DMS79 treated with DMSO at 0.1 percent for 48 hours (cell line): ENCODE results near the gene TMEM135.
A peak's percentile ranks its signal among the peaks of the same experiment; 100 is the strongest.
"Not testable (repeated sequence)": the region's sequence is repeated elsewhere in the genome, so short reads cannot be mapped to it uniquely, and the experiment has no call there.

Source experiments
- DNase-seq: peaks from one replicate; lab custom pipeline; 2025; lab: John Stamatoyannopoulos, UW

The TMEM135 gene

DNA sequence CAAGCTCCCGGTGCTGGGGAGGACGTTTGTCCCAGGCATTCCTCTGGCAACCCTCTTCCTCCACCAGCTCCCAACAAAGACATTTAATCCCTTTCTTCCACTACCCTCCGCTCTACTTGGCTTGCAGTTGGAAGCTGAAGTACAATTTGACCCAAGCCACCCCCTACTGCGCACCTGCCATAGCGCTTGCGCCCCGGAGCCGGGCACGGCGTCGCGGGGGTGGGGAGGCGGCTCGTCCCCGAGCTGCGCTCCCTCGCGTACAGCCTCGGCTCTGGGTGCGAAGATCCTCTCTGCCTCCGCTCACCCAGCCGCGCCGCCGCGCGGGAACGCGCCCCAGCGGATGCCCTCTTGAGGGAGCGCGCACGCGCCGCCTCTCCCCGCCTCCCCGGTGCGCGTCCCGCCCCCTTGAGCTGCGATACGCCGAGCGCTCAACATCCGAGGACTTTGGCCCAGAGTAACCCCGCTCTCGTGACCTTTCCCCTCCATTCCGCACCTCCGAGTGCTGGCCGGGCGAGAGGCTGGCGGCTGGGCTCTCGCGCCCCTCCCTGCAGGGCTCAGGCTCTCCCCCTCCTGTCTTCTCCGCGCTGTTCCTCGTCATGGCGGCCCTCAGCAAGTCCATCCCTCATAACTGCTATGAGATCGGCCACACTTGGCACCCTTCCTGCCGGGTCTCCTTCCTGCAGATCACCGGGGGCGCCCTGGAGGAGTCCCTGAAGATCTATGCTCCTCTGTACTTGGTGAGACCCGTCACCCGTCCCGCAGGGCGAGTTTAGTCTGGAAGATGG, at the start of gene TMEM135:
Gene TMEM135 (plus strand): TSS at position 485 of the 785 bp plus-strand sequence. CDS start 112 bp downstream, at position 597.
- peak; percentile 92 for DNase-seq

DNA sequence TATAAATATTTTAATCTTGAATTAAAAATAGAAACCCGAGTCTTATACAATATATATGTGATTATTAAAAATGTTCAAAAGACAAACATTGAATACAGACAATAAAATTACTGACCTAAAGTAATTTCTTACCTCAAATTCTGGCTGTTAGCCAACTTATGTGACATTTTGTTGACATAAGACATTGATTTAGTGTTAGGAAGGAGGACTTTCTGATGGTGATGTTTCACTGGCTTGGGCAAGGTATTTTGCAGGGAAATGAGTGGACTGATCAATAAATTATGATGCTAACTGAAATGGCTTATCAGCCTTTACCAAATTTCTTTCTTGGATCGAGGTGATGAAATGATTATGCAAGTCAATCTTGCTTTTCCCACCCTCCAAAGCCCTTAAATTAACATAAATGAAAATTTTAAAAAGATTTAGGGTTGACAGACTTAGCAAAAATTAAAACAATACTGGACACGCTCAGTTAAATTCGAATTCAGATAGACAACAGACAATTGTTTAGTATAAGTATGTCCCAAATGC, 49.3 kb upstream of the TMEM135 start:
- no peak for DNase-seq

DNA sequence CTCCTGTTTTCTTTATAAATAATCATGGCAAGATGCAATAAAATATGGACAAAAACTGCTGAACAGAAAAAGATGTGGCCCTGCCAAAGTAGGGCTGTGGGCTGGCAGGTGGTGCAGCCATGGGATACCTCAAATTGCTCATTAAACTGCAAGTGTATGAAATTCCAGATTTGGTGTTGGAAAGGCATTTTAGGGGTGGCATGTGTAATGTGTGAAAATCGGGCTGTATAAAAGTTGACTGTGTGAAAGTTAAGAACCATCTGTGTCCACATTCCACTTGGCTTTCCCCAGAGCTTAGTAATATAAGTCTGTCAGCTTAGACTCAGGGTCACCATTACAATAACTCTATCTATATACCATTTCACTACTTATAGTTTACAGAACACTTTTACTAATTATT, 47.7 kb upstream of the TMEM135 start:
- no peak for DNase-seq

DNA sequence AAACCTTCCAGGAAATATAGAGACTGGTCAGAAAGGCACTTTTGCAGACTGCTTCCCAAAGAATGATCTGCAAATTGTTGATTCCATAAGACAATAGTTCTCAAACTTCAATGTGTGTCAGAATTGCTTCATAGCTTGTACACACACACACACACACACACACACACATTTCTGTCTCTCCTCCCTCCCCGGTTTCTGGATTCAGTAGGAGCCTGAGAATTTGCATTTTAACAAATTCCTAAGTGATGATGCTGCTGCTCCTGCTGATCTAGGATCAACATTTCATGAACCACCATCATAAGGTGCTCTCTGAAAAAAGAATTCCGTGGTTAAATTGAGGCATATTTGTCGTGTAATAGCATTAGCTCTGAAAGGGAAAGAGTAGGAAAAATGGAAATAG, 47.2 kb upstream of the TMEM135 start:
- DNase-seq = no peak

DNA sequence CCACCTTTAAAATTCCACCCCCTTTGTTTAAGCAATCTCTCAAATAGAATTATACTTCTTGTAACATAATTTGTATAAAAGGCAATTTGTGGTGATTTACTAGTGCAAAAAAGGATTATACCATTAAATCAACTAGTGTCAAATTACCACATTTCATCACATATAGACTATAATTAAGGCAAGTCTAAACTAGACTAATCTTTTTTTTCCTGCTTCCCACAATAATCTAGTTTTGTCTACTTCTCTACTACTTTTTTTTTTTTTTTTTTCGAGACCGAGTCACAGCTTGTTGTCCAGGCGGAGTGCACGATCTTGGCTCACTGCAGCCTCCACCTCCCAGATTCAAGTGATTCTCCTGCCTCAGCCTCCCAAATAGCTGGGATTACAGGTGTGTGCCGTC, 46.4 kb upstream of the TMEM135 start:
- DNase-seq = no peak

DNA sequence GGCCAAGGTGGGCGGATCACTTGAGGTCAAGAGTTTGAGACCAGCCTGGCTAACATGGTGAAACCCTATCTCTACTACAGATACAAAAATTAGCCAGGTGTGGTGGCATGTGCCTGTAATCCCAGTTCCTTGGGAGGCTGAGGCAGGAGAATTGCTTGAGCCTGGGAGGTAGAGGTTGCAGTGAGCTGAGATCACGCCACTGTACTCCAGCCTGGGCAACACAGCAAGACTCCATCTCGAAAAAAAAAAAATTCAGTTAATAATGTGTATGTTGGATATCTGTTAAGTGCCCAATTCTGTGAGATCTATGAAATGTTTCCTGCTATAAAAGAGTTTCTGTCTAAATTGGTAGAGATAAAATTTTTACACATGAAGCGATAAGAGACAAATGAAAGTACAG, 45.4 kb upstream of the TMEM135 start:
- not testable (repeated sequence) for DNase-seq

DNA sequence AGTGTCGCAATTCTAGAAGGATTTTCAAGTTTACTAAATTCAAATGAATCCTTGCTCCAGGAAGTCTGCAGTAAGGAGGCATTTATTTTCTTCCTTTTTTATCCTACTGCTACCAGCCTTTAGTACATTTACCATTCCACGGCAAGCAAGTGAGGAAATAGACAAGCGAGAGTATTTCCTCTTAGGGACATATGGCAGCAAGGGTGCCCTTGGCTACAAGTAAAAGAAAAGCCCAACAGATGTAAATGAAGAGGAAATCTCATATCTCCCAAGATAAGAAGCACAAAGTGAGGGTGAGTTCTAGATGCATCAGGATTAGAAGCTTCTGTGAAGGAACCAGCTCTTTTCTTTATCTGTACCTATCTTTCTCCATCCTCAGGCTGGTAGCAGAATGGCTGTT, 44.7 kb upstream of the TMEM135 start:
- DNase-seq = no peak

DNA sequence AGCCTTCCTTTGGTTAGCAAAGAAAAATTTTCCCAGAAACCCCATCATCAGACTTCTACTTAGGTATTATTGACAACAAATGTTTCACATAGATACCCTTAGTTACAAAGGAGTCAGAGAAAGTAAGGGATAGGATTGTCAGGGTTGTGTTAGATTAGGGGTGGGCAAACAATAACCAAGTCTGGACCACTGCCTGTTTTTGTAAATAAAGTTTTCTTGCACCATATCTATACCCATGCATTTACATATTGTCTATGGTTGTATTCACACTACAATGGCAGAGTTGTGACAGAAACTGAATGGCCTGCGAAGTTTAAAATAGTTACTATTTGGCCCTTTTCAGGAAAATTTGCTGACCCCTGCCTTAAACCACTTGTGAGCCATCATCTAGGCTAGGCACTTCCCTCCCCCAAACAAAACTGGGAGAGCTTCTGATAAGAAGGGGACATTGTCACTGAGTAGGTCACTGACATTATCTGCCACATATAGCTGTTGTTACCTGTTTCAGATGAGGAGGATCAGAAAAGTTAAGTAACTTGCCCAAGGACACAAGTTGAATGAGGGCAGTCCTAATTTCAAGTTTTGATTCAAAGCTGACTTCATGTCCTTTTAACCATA, 40.7 kb upstream of the TMEM135 start:
- DNase-seq = no peak

DNA sequence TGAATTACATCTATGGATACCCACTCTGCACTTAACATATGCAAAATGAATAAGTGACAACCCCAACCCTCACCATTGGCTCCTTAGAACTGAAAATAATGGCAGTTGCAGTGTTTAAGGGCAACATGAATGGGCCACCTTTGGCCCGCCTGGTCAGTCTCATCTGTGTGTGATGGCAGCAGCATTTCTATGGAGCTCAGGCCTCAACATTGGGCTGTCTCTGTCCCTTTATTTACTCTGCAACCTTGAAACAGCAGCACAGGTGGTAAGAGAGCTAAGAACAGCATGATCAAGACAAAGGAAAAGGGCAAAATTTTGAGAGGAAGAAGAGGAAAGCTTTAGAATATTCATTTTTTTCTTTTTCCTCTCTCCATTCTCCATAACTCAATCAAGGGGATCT, 38.3 kb upstream of the TMEM135 start:
- no peak for DNase-seq

DNA sequence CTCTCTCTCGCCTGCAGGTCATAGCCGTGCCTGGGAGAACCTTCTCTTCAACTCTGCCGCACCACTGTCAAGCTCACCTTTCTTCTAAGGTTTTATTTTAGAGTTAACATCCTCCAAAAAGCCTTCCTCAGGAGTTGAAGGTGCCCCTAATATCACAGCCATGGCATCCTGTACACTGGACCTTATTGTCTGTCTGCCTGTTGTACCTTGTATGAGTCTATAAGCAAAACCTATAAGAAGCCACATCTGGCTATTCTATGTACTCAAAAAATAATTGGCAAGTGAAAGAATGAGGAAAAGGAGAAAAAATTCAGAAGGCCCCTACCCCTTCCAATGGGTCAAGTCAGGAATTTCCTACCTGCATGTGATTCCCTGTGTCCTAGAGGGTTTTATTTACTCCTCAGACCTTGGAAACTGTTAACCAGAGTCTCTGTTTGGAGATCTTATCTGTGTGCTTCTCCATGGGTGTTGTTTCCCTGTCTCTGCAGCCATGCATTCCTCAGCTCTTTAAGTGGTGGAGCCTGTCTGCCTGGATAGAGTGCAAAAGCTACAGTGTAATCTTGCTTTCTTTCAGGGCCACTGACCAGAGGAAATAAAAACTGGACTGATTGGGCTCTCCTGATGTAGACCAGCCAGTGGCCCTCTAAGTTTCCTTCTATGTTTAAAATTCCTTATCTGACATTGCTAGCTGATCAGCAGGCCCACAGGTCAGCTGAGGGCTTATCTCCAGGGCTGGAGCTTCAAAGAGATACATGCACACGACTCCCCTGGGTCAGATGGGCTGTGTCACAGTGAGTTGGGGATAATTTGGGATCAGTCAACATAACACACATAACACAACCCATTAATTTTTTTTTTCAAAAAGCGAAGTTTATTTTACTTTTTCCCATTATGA, 37.6 kb upstream of the TMEM135 start:
- DNase-seq = no peak

DNA sequence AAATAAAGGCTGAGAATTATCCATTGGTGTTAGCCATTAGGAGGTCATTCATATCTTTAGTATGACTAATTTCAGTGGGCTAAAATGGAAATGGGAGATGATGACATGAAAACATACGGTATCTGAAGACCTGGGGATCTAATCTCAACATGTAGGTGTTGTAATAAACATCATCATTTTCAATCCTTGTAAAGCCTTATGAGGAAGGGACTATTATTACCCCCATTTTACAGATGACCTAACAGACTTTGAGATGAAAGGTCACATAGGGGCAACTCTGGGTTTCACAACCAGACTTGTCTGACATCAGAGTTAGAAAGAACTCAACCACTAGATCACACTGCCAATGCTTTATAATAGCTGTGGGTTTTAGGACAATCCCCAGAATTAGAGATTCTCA, 34.8 kb upstream of the TMEM135 start:
- no peak for DNase-seq

DNA sequence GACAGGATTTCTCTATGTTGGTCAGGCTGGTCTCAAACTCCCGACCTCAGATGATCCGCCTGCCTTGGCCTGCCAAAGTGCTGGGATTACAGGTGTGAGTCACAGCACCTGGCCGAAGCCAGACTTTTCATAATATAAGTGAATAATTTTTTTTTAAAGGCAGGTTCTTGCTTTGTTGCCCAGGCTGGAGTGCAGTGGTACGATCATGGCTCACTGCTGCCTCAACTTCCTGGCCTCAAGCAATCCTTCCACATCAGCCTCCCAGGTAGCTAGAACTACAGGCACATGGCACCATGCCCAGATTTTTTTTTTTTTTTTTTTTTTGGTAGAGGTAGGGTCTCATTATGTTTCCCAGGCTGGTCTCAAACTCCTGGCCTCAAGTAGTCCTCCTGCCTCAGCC, 33.5 kb upstream of the TMEM135 start:
- not testable (repeated sequence) for DNase-seq

DNA sequence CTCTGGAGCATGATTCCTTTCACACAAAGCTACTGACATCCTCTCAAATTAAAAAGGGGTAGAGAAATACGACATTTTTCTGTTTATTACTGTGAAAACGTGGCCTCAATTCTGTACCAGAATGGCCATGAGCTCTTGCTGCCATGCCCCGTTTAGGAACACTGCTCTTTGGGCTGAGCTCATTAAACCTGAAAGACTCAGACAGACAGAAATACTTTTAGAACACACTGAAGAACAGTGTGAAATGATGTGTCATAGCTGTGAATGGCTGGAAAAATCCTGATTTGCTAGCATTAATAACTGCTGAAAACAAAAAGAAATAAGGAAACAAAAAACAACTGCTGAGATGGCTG, 32.2 kb upstream of the TMEM135 start:
- DNase-seq = no peak

DNA sequence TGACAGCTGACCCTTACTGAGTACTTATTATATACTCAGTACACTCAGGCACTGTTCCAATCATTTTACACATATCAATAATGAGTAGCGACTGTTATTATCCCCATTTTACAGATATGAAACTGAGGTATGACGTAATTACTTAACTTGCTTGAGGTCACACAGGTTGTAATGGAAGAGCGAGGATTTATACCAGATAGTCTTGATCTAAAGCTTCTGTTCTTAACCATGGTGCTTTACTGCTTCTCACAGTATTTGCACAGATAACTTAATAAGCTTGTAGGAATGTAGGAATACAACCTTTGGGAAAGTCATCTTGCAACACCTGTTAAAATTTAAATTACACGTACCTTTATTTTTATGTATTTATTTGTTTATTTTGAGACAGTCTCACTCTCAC, 31.7 kb upstream of the TMEM135 start:
- no peak for DNase-seq

DNA sequence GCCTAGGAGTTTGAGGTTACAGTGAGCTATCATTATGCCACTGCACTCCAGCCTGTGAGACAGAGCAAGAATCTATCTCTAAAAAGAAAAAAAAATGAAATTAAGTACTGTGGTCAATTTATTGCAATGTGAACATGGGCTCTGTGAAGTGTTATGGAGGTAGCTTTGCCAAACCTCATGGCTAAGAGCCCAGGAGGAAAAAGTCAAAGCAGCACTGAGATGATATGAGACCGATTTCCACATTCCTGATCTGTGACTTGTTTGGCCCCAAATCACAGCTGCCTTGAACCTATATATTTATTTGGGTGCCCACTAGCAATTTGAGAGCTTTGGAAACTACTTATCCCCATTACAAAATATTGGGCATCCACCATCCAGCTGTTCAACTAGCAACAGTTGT, 29.8 kb upstream of the TMEM135 start:
- no peak for DNase-seq

DNA sequence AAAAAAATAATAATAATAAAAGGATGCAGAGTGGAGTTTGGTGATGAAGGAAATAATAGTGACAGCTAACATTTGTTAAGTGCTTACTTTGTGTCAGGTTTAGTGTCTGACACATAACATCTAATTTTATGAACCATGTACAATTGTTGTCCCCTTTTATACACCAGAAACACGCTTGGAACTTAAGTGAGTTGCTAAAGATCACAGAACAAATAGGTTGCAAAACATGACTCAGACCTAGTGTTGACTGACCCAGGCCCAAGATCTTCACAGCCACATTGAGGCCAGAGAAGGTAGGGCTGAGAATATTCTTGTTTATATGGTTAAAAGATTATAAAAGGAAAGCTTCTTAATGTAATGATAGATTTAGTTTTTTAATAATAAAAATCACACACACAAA, 25.6 kb upstream of the TMEM135 start:
- no peak for DNase-seq

DNA sequence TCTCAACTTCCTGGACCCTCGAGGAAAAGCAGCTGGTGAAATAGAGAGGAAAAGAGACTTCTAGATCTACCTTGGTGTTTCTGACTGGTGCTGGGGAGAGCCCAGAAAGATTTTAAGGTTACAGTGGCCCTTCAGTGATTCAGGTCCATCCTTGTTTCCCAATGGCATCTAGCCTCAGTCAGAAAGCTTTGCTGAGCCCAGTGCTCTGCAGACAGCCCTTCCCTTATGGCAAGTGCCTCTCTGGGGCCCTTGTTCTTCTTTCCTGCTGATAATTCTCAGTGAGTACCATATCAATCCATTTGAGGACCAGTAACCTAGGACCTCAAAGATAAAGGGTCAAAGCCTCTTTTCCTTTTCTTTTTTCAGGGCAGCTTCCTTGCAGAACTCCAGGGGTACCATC, 25.1 kb upstream of the TMEM135 start:
- no peak for DNase-seq

DNA sequence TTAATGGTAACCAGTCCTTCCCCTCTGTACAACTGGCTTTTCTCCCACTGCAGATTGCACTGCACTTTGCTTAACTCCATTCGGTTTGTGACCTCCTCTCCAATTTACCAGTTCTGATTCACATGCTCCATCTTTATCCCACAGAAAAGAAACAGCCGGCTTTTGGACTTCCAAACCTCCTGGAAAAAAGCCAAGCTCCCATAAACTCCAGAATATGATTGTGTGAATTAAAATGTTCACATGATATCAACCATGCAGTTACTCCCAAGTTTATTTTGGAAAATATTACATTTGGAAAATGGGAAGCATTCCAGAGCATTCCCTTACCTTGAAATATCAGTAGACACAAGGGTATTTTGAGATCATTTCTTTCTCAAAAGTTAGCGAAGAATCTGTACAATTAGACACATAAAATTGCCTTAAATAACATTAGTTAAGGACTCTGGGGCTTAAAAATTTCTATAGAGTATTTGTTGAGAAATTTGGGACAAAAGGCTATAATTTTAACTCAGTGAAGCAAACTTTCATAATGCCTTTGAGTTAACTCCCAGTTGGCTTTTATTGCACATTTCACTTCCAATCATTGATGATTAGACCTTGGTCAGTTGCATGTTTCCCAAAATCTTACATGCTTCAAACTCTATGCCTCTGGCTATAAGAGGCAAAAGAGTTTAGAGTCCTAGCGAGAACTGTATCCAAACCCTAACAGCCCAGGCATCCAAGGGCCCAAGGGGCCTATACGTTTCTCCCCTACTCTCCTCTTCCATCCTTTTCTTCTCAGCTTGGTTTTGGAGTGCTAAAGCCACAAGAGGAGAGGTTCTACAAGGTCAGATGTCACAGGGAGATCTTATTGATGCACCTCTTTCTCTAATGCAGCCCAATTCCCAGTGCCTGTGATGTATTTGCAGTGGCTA, 23.6 kb upstream of the TMEM135 start:
- DNase-seq = no peak

DNA sequence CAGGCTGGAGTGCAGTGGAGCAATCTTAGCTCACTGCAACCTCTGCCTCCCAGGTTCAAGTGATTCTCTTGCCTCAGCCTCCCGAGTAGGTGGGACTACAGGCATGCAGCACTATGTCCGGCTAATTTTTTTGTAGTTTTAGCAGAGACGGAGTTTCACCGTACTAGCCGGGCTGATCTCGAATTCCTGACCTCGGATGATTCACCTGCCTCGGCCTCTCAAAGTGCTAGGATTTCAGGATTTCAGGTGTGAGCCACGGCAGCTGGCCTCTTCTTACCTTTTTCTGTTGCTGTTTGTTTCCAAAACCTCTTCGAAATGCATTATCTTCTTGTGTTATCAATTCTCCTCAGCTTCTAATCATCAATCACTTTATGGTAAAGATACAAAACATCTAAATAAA, 22.1 kb upstream of the TMEM135 start:
- no peak for DNase-seq

DNA sequence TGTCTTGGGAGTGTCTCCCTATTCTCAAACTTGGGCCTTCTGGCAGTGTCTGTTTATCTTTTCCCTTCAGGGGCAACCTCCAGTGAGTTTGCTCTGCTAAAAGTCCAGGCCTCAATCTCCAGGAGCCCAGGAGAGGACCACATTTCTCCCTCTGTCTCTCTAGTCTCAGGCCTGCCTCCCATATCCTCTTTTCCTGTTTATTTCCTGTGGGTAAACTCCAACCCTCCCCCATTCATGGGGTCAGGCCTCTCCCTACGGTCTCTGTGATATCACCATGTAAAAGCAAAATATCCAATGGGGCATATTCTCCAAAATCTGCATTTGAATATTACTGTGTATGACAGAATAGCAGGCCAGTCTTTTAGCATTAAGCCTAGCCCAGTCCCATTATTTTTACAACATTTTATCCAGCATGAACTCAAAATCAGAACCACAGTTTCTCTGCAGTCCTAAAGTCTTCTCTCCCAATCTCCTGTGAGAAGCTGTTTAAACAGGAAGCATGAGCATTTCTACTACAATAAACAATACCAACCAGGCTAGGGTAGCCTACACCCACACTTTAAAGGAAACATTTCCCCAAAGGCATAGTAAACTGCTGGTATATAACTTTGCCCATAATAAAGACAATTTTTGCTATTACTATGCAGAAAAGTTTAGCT, 18.0 kb upstream of the TMEM135 start:
- no peak for DNase-seq

DNA sequence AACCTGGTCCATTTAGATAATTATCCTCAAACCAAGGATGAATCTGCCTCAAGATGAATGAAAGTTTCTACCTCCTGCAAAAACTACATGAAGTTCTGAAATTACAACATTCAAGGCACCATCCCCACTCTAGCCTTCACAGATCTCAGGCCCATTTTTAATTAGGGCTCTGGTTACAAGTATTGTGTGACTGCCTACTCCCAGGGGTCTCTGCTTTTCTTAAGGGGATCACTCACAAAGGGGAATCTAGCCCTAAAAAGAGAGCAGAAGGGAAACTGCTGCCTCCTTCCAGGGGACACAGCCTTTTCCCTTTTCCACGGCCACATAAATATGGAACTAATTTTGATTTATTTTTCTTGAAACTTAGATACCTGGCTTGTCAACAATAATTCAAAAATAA, 17.4 kb upstream of the TMEM135 start:
- DNase-seq = no peak
